Left kidney (tissue), 2 donors: ENCODE results near the gene LRIT1. TPM values are rescaled to one million over a fixed set of nuclear protein-coding genes. Genes with fewer than 3 reads are reported as not detected.

Experiments
- DNase-seq: peaks from one replicate; pipeline ENCODE4 v3.0.0-alpha.2; 2013
- polyA plus RNA-seq: library from polyadenylated mRNA; unstranded; fragments of 120-200 nt; gene quantifications from one replicate; pipeline ENCODE4 v1.2.1, GENCODE V29; 2013; ENCODE audit not compliant: insufficient read length

The LRIT1 gene
- polyA plus RNA-seq, 1 donor, result not detected

GRCh38 chr10:84214046-84214572 lies 27.2 kb downstream of the LRIT1 start:
- no peak for DNase-seq

GRCh38 chr10:84213076-84213475 lies 28.3 kb downstream of the LRIT1 start:
- no peak for DNase-seq

- DNase-seq, result no peak
Measured at GRCh38 chr10:84212014-84212413, 29.3 kb downstream of the LRIT1 start.

- DNase-seq, result no peak
Measured at GRCh38 chr10:84211566-84211965, 29.8 kb downstream of the LRIT1 start.

- DNase-seq, result no peak
Measured at GRCh38 chr10:84208023-84208422, 33.3 kb downstream of the LRIT1 start.

GRCh38 chr10:84205853-84206525 lies 35.4 kb downstream of the LRIT1 start:
- DNase-seq, result no peak

GRCh38 chr10:84205049-84205852 lies 36.1 kb downstream of the LRIT1 start:
- peak; percentile 19 for DNase-seq

GRCh38 chr10:84204610-84205009 lies 36.7 kb downstream of the LRIT1 start:
- no peak for DNase-seq

- no peak for DNase-seq
Measured at GRCh38 chr10:84204122-84204521, 37.2 kb downstream of the LRIT1 start.

- DNase-seq, result no peak
Measured at GRCh38 chr10:84202349-84202748, 39.0 kb downstream of the LRIT1 start.

GRCh38 chr10:84201682-84202081 lies 39.7 kb downstream of the LRIT1 start:
- no peak for DNase-seq

- no peak for DNase-seq
Measured at GRCh38 chr10:84201244-84201606, 40.1 kb downstream of the LRIT1 start.

- DNase-seq, result no peak
Measured at GRCh38 chr10:84200537-84201243, 40.7 kb downstream of the LRIT1 start.

- no peak for DNase-seq
Measured at GRCh38 chr10:84198206-84198915, 43.0 kb downstream of the LRIT1 start.

GRCh38 chr10:84197643-84198042 lies 43.7 kb downstream of the LRIT1 start:
- DNase-seq, result no peak

- no peak for DNase-seq
Measured at GRCh38 chr10:84196941-84197340, 44.4 kb downstream of the LRIT1 start.

GRCh38 chr10:84196083-84196482 lies 45.3 kb downstream of the LRIT1 start:
- DNase-seq, result no peak

- no peak for DNase-seq
Measured at GRCh38 chr10:84195044-84195830, 46.1 kb downstream of the LRIT1 start.

- DNase-seq, result no peak
Measured at GRCh38 chr10:84194424-84195043, 46.8 kb downstream of the LRIT1 start, which contains the start of gene CDHR1. Gene CDHR1, plus strand, starts transcription at chr10:84194537. Its CDS starts 224 bp downstream, at chr10:84194761.

- DNase-seq, result no peak
Measured at GRCh38 chr10:84193846-84194423, 47.4 kb downstream of the LRIT1 start.
